Astrocyte (in vitro differentiated cells and primary cell): ENCODE results near the gene MRFAP1.

Experiments
- EZH2 ChIP-seq: IDR thresholded peaks from 2 replicates; pipeline ENCODE4 v1.6.1; 2012; ENCODE audit warnings: mild to moderate bottlenecking, low read length, inconsistent platforms; ENCODE audit not compliant: insufficient read depth
- TF ChIP-seq, protein P1 (sequence below): IDR thresholded peaks from 2 replicates; pipeline ENCODE4 v1.5.1; 2011; ENCODE audit warnings: low read depth, mild to moderate bottlenecking, inconsistent platforms, low read length, moderate library complexity; ENCODE audit not compliant: insufficient read depth

DNA sequence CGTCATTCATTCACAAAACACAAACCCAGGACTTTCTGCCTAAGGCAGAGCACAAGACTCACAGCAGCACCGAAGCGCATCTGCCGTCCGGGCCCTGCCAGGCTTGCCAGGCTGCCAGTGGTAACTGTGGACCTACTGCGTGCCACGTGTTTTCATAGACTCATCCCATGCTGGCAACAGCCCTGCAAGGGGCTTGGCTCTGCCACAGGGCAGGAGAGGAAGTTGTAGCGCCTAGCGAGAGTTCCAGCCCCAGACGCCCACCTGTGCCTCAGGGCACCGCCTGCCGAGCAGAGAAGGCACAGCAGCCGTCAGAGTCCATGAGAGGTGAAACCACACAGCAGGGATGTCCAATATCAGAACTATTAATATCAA is 18.9 kb upstream of the MRFAP1 start:
- TF ChIP-seq, protein P1, sequence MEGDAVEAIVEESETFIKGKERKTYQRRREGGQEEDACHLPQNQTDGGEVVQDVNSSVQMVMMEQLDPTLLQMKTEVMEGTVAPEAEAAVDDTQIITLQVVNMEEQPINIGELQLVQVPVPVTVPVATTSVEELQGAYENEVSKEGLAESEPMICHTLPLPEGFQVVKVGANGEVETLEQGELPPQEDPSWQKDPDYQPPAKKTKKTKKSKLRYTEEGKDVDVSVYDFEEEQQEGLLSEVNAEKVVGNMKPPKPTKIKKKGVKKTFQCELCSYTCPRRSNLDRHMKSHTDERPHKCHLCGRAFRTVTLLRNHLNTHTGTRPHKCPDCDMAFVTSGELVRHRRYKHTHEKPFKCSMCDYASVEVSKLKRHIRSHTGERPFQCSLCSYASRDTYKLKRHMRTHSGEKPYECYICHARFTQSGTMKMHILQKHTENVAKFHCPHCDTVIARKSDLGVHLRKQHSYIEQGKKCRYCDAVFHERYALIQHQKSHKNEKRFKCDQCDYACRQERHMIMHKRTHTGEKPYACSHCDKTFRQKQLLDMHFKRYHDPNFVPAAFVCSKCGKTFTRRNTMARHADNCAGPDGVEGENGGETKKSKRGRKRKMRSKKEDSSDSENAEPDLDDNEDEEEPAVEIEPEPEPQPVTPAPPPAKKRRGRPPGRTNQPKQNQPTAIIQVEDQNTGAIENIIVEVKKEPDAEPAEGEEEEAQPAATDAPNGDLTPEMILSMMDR = no peak
- TF ChIP-seq EZH2 = no peak
